IPS-NIHi7 (cell line): ENCODE measurements around the gene GARIN5A.

Experiments
- DNase-seq: peaks from one replicate; pipeline ENCODE4 v3.0.0; 2012; ENCODE audit warnings: mixed read lengths; ENCODE audit errors: extremely low spot score

The GARIN5A gene

GRCh38 chr19:50476224-50476906 lies at the start of gene GARIN5A, which contains the start of gene EMC10:
Gene GARIN5A, minus strand, starts transcription at chr19:50476848. Its CDS starts 460 bp downstream, at chr19:50476388.
Gene EMC10, plus strand, starts transcription at chr19:50476507. Its CDS starts 38 bp downstream, at chr19:50476545.
- DNase-seq: peak; percentile 100

GRCh38 chr19:50522881-50523280 lies 46.2 kb upstream of the GARIN5A start:
- no peak for DNase-seq

- no peak for DNase-seq
Observed at GRCh38 chr19:50520822-50521465, 44.3 kb upstream of the GARIN5A start.

GRCh38 chr19:50519006-50519575 lies 42.4 kb upstream of the GARIN5A start:
- DNase-seq: no peak

GRCh38 chr19:50518091-50519005 lies 41.7 kb upstream of the GARIN5A start:
- peak; percentile 64 for DNase-seq

GRCh38 chr19:50517704-50518075 lies 41.0 kb upstream of the GARIN5A start:
- DNase-seq: no peak

- DNase-seq: no peak
Observed at GRCh38 chr19:50516964-50517703, 40.5 kb upstream of the GARIN5A start.

- DNase-seq: no peak
Observed at GRCh38 chr19:50516456-50516855, 39.8 kb upstream of the GARIN5A start.

GRCh38 chr19:50515168-50515561 lies 38.5 kb upstream of the GARIN5A start:
- no peak for DNase-seq

- no peak for DNase-seq
Observed at GRCh38 chr19:50514346-50515167, 37.9 kb upstream of the GARIN5A start.

- DNase-seq: no peak
Observed at GRCh38 chr19:50513746-50514345, 37.2 kb upstream of the GARIN5A start, which contains the start of gene ASPDH. Gene ASPDH, minus strand, starts transcription at chr19:50513913. Its CDS starts 90 bp downstream, at chr19:50513823.

- DNase-seq: no peak
Observed at GRCh38 chr19:50512999-50513745, 36.5 kb upstream of the GARIN5A start.

GRCh38 chr19:50512112-50512998 lies 35.7 kb upstream of the GARIN5A start:
- DNase-seq: no peak

GRCh38 chr19:50511069-50511822 lies 34.6 kb upstream of the GARIN5A start, which contains the start of gene JOSD2:
Gene JOSD2, minus strand, starts transcription at chr19:50511191. Its CDS starts 760 bp downstream, at chr19:50510431.
- DNase-seq: peak; percentile 98

GRCh38 chr19:50510700-50511068 lies 34.0 kb upstream of the GARIN5A start:
- DNase-seq: peak; percentile 76

- no peak for DNase-seq
Observed at GRCh38 chr19:50510121-50510670, 33.5 kb upstream of the GARIN5A start.

- DNase-seq: no peak
Observed at GRCh38 chr19:50509366-50509765, 32.7 kb upstream of the GARIN5A start.
